ENCODE results near the gene SFTPD.
A peak's percentile ranks its signal among the peaks of the same experiment; 100 is the strongest.
"Not testable (repeated sequence)": the region's sequence is repeated elsewhere in the genome, so short reads cannot be mapped to it uniquely, and the experiment has no call there.

The SFTPD gene

DNA sequence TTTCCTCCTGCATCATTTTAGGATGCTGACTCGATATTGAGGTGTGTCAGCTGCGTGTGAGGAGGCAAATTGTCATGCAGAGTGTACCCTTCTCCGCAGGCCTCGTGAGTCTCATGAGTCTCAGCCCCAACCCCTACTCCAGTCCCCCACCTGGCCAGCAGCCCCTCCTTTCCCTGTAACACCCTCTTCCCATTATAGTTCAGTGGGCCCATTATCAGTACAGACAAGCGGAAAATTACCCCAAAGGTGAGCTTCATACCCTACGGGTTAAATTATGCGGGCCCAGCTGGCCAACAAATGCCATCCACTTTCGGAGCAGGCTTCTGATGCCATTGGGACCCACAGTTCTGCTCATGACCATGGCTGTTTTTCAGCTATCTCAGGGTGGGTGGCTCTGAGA is 25.2 kb downstream of the SFTPD start:
- no peak for DNase-seq

- DNase-seq, result no peak
These were observed 25.8 kb downstream of the SFTPD start for GRCh38 chr10:79923145-79923544.

- DNase-seq, result not testable (repeated sequence)
These were observed 26.9 kb downstream of the SFTPD start for GRCh38 chr10:79922011-79922412.

DNA sequence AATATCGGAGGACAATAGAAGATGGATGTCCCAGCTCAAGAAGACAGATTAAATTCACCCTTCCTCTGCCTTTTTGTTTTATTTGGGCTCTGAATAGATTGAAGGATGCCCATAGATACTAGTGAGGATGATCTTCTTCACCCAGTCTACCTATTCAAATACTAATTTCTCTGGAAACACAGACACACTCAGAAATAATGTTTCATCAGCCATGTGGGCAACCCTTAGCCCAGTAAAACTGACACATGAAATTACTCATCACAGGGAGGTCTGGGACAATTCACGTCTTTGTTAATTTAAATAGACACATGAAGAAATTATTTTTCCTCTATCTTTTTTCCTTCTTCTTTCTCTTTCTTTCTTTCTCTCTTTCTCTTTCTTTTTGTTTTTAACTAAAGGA is 33.1 kb downstream of the SFTPD start:
- DNase-seq, result not testable (repeated sequence)

DNA sequence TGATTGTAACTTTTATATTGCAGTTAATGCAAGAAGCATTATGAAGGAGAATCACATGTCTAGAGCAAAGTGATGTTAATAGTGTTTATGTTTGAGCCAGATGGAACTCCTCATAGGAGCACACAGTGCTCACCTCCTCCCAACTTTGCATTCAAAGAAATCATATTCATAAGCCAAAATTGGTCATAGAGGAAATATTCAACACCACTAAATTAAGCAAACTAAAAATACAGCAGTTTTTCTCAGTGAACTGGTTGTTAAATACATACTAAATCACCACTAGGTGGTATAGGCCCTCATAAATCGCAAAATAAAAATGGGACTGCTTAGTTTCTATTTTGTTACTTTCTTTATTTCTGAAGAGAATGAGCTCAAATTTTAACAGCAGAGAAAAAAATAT is 34.4 kb downstream of the SFTPD start:
- DNase-seq, result not testable (repeated sequence)

GRCh38 chr10:79910836-79911235 is 38.1 kb downstream of the SFTPD start:
- DNase-seq, result no peak

- no peak for DNase-seq
These were observed 38.6 kb downstream of the SFTPD start for GRCh38 chr10:79910344-79910743.

GRCh38 chr10:79905322-79906314 is 43.3 kb downstream of the SFTPD start:
- DNase-seq, result no peak

GRCh38 chr10:79904671-79905321 is 44.1 kb downstream of the SFTPD start:
- DNase-seq, result peak; percentile 71 to 77

- not testable (repeated sequence) for DNase-seq
These were observed 47.3 kb downstream of the SFTPD start for GRCh38 chr10:79901571-79901970.

DNA sequence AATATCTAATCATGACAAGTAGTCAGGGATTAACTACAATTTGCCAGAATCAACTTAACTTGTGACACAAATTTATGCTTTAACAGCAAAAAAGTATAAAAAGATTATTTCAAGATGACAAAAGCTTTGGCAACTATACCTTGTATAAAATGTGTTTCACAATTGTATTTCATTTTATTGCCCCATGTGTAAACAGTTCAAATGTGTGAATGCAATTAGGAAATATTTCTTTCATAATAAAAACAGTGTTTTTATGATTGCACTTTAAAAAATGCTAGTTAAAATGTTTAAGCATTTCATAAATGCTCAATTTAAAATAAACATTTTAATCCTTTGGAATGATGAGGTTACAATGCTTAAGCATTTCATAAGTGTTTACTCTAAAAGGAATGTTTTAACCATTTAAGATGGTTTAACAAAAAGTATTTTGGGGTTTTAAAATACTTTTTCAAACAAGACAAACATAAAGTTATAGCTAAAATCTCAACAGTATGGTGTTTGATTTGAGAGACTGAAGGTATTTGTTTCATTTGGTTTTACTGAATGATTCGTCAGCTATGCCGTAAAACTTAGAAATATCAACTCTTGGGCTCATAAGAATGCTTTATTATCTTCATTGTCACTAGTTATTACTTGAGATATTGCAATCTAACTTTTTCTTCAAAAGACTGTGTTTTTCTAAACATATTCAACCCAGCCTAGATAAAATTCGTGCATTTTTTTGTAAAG is 50.1 kb downstream of the SFTPD start:
- DNase-seq, result no peak

DNA sequence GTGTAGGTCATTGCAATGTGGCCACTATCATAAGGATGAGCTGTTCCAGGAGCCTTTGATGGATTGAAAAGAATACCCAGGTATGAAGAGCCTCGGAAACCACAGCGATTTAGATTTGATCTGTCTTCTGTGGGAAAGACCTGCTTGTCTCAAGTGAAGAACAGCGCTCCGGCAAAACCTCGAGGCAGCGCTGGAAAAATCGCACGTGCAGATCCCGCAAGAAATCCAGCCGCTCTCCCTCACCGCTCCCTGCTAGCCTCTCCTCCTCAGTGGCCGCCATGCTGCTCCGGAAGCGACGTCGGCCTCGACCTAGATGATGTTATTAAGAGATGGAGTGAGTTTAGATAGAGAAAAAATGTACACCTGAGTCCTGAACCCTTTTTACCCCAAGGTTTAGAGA is 56.0 kb downstream of the SFTPD start:
- not testable (repeated sequence) for DNase-seq

GRCh38 chr10:79890469-79890868 is 58.4 kb downstream of the SFTPD start:
- DNase-seq, result no peak

DNA sequence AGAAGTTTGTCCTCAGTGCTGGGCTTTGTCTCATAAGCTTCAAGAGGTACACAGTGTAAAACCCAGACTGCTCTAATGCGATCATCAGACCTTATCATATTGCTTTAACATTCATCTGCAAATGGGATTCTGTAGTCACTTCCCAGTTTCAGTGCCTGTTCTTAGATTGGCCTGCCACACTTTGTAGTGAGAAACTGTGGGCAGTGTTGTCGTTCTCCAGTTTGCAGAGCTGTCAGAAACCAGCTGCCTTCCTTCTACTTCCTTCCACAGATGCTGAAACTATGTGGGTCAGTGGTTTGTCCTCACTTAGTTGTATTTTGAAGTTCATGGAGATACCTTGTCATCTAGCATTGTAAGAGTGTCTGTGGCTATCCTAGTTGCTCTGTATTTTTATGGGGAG is 59.9 kb downstream of the SFTPD start:
- peak in 1 of 2 experiments; percentile 20 for DNase-seq
